ENCODE results near the gene PNPO.

Gene PNPO

DNA sequence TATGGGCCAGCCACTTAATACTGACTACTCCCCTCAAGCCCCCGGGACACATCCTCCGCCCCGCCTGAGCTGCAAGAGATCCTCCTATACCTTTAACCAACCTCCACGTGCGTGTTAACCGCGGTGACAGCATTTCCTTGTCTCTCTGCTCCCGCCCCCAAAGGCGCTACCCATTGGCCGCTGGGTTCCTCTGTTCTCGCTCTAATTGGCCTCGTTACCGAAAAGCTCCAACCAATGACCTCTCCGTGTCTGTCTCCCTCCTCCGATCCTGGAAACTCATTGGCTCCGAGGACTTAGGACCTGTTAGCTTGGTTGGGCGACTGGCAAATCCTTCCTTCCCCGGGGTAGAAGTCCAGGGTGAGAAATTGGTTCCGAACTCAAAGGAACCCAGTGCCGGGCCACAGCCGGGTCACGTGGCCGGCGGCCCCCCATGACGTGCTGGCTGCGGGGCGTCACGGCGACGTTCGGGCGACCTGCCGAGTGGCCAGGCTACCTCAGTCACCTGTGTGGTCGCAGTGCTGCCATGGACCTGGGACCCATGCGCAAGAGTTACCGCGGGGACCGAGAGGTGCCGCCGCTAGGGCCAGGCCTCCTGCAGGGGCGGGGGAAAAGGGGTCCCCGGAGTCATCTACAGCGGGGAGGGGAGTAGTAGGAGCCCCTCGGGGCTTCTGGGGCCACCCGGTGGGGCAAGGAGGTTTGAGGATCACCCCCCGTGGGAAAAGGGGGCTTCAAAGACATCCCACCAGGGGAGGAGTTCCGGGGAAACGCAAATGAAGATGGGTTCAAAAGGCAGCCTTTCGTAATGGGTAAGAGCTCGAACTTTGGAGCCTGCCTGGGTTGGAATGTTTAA lies at the start of gene PNPO:
Gene PNPO (plus strand): TSS at position 326 of the 850 bp plus-strand sequence. CDS start 105 bp downstream, at position 431.
- in situ Hi-C loops (cut with HindIII; ENCODE audit: low sequenced_read_pairs): no loop called here

GRCh38 chr17:47894498-47895346 lies 46.6 kb upstream of the PNPO start:
- in situ Hi-C loops (cut with HindIII; ENCODE audit: low sequenced_read_pairs): no loop called here

DNA sequence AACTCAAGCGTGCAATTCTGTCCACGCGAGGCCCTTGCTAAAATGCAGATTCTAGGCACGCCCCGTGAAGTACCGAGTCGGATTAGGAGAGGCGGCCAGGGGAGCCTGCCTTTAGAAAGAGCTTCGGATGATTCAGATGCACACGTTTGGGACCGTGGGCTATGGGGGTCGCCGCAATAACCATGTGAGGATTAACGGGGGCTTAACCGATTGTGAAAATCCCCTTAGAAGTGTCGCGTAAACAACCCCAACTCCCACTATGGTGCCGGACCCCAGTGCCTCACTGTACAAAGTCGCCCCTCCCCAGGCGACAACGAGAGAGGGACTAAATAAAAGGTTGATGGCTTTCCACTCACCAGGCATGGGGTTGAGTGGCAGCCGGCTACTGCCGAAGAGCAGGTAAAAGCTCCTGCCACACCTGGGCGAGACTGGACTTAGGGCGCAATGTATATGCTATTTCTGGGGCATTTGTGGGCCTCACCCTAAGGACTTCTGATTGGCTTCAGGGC lies 46.0 kb upstream of the PNPO start:
- in situ Hi-C loops (cut with HindIII; ENCODE audit: low sequenced_read_pairs): no loop called here

- in situ Hi-C loops (cut with HindIII; ENCODE audit: low sequenced_read_pairs): no loop called here
Measured at GRCh38 chr17:47895856-47896671, 45.3 kb upstream of the PNPO start, which contains the start of gene SP2. TSS of gene SP2 (plus strand) at chr17:47896236. CDS start at chr17:47896287, 51 bp downstream.

GRCh38 chr17:47896672-47897490 lies 44.5 kb upstream of the PNPO start:
- in situ Hi-C loops (cut with HindIII; ENCODE audit: low sequenced_read_pairs): no loop called here

GRCh38 chr17:47897561-47897960 lies 43.8 kb upstream of the PNPO start:
- in situ Hi-C loops (cut with HindIII; ENCODE audit: low sequenced_read_pairs): no loop called here

- in situ Hi-C loops (cut with HindIII; ENCODE audit: low sequenced_read_pairs): no loop called here
Measured at GRCh38 chr17:47898241-47898640, 43.1 kb upstream of the PNPO start.

- in situ Hi-C loops (cut with HindIII; ENCODE audit: low sequenced_read_pairs): no loop called here
Measured at GRCh38 chr17:47899643-47900042, 41.7 kb upstream of the PNPO start.

DNA sequence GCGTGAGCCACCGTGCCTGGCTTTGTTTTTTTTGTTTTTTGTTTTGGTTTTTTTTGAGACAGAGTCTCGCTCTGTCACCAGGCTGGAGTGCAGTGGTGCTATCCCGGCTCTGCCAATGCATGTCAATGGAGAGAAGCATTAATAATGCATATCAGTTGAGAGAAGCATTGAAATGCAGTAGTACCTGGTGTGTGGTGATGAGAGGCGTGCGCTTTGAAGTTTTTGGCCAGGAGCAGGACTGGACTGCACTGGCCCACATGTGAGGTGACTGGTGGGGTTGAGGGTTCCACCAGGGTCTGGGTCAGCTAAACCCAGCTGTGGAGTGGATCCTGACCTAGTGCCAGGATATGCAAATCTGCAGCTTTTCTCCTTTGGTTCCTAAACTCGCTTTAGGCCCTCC lies 39.9 kb upstream of the PNPO start:
- in situ Hi-C loops (cut with HindIII; ENCODE audit: low sequenced_read_pairs): no loop called here

GRCh38 chr17:47902039-47902744 lies 39.2 kb upstream of the PNPO start:
- in situ Hi-C loops (cut with HindIII; ENCODE audit: low sequenced_read_pairs): no loop called here

GRCh38 chr17:47905221-47905733 lies 36.1 kb upstream of the PNPO start:
- in situ Hi-C loops (cut with HindIII; ENCODE audit: low sequenced_read_pairs): no loop called here

DNA sequence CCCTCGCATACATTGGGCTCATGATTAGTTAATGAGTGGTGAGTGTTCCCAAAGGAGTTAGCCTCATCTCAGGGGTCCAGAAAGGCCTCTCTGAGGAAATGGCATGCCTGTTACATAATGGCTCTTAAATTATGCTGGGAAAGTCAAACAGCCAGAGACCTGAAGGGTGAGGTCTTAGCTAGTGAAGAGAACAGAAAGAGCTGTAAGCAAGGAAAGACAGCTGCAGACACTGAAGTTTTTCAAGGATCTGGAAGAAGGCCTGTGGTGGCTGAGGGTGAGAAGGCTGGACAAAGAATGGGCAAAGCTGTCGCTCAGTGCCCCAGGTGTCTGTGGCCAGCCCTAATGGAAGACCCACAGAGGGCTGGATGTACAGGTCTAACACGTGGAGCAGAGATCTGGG lies 34.9 kb upstream of the PNPO start:
- in situ Hi-C loops (cut with HindIII; ENCODE audit: low sequenced_read_pairs): no loop called here

DNA sequence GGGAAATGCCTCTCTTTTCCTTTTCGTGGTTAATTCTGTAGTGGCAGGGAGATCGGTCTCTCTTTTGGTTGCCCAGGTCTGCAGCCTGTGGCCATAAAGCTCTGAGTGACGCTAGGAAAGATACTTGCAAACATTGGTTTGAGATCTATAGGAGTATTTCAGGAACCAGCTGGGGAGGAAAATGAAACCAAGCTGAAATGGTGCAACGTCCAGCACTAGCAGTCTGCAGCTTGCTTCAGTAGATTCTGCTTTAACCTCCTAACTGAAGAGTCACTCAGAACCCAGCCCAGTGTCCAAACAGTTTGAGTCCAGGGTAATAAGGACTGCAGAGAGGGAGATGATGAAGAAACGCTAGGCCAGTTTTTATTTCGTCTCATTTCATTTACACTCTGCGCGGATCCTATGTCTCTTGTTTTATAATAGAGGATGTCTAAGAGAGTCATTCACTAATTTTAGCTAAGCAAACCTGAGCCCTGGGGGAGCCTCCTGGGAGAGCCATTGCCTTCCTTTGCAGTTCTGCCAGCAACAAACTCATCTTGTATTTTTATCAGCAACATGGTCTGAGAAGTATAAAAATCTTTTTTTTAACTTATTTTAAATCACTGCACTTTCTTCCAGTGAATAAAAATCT lies 33.3 kb upstream of the PNPO start:
- in situ Hi-C loops (cut with HindIII; ENCODE audit: low sequenced_read_pairs): no loop called here

DNA sequence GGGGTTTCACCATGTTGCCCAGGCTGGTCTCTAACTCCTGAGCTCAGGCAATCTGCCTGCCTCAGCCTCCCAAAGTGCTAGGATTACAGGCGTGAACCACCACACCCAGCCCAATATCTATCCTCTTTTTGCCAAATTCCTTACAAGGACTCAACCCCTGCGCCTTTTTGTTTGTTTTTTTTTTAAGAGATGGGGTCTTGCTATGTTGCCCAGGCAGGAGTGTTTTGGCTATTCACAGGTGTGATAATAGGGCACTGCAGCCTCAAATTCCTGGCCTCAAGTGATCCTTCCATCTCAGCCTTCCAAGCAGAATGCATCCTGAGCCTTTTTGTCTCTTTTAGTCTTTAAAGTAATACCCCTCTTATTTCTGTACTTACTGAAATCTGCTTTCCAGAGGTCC lies 28.3 kb upstream of the PNPO start:
- in situ Hi-C loops (cut with HindIII; ENCODE audit: low sequenced_read_pairs): no loop called here

- in situ Hi-C loops (cut with HindIII; ENCODE audit: low sequenced_read_pairs): no loop called here
Measured at GRCh38 chr17:47914306-47914948, 26.9 kb upstream of the PNPO start.

DNA sequence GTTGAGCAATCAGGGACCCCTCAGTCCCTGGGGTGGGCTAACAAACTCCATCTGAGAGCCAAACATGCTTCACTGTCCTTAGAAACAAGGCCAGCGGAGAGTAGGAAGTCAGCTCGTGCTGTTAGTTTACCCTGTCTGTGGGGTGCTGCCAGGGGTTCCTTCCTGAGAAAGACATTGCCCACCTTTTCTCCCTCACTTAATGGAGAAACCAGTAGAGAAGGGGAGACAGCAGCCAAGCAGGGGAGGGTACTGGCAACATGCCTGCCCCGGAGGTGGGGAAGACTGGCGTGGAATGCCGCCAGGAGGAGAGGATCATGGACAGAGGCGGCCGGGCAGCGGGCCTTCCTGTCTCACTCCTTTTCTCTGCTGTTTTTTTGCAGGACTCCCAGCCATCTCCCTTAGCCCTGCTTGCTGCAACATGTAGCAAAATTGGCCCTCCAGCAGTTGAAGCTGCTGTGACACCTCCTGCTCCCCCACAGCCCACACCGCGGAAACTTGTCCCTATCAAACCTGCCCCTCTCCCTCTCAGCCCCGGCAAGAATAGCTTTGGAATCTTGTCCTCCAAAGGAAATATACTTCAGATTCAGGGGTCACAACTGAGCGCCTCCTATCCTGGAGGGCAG lies 25.5 kb upstream of the PNPO start:
- in situ Hi-C loops (cut with HindIII; ENCODE audit: low sequenced_read_pairs): no loop called here

DNA sequence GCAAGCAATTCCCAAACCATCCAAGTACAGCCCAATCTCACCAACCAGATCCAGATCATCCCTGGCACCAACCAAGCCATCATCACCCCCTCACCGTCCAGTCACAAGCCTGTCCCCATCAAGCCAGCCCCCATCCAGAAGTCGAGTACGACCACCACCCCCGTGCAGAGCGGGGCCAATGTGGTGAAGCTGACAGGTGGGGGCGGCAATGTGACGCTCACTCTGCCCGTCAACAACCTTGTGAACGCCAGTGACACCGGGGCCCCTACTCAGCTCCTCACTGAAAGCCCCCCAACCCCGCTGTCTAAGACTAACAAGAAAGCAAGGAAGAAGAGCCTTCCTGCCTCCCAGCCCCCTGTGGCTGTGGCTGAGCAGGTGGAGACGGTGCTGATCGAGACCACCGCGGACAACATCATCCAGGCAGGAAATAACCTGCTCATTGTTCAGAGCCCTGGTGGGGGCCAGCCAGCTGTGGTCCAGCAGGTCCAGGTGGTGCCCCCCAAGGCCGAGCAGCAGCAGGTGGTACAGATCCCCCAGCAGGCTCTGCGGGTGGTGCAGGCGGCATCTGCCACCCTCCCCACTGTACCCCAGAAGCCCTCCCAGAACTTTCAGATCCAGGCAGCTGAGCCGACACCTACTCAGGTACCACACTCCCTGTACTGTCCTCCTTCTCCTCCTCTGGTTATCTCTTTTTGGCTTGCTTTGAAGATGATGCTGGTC lies 24.7 kb upstream of the PNPO start:
- in situ Hi-C loops (cut with HindIII; ENCODE audit: low sequenced_read_pairs): no loop called here
